GM20000 (cell line): ENCODE measurements around the gene OR52B4.
"Not testable (repeated sequence)": the region's sequence is repeated elsewhere in the genome, so short reads cannot be mapped to it uniquely, and the experiment has no call there.

Experiments
- DNase-seq: peaks from one replicate; pipeline ENCODE4 v3.0.0; 2012; ENCODE audit warnings: low spot score
- TF ChIP-seq, protein P1 (sequence below): IDR thresholded peaks from 2 replicates; pipeline ENCODE4 v1.5.1; 2012; ENCODE audit warnings: mild to moderate bottlenecking, control low read depth; ENCODE audit errors: extremely low read depth, missing control alignments

Gene OR52B4

DNA sequence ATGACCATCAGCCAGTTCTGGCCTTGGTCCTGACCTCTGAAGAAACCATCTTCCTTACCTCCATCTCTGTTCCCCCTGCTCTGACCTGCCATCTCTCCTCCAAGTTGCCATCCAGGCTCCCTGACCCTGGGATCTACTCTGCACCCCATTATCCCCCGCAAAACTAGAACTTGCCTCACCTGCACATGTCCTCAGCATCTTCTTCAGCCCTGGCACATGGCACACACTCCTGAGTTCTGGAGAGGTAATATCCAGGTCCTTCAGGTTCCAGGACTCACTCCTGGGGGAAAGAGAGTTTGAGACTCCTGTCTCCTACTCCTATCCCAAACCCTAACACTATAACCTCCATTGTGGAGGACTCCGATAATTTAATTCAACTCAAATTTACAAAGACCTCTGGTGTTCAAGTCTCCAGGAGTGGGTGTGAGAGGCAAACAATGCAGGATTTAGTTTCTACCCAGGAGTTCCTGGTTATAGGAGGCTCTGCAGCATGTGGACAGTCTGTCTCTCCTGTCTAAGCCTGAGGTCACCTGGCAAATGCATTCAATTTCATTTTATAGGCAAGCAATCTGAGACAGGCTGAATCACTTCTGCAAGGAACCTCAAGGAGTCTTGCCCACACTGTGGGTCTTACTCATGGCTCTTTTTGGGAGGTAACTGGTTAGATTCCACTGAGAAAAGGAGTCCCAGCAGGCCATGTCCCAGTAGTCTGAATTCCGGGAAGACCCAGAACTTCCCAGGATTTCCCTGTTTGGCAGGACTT is 18.0 kb upstream of the OR52B4 start:
- TF ChIP-seq, protein P1, sequence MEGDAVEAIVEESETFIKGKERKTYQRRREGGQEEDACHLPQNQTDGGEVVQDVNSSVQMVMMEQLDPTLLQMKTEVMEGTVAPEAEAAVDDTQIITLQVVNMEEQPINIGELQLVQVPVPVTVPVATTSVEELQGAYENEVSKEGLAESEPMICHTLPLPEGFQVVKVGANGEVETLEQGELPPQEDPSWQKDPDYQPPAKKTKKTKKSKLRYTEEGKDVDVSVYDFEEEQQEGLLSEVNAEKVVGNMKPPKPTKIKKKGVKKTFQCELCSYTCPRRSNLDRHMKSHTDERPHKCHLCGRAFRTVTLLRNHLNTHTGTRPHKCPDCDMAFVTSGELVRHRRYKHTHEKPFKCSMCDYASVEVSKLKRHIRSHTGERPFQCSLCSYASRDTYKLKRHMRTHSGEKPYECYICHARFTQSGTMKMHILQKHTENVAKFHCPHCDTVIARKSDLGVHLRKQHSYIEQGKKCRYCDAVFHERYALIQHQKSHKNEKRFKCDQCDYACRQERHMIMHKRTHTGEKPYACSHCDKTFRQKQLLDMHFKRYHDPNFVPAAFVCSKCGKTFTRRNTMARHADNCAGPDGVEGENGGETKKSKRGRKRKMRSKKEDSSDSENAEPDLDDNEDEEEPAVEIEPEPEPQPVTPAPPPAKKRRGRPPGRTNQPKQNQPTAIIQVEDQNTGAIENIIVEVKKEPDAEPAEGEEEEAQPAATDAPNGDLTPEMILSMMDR, result no peak
- DNase-seq, result no peak

DNA sequence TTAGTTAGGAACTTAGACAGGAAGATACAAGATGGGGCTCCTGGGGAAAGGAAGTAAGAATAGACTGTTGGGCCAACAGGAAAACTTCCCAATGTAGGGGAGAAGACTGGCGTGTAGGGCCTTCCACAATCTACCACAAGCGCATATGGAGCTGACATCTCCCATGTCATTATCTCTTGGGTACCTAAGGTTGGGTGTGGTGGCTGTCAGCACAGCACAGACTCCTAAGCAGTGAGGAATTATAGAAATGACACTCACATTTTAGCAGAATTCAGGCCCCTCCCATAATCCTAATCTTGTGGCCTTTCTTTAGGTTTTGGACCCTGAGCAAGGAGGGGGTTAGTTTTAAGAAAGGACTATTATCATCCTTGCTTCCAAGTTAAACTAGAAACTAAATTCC is 13.7 kb upstream of the OR52B4 start:
- TF ChIP-seq, protein P1, result no peak

DNA sequence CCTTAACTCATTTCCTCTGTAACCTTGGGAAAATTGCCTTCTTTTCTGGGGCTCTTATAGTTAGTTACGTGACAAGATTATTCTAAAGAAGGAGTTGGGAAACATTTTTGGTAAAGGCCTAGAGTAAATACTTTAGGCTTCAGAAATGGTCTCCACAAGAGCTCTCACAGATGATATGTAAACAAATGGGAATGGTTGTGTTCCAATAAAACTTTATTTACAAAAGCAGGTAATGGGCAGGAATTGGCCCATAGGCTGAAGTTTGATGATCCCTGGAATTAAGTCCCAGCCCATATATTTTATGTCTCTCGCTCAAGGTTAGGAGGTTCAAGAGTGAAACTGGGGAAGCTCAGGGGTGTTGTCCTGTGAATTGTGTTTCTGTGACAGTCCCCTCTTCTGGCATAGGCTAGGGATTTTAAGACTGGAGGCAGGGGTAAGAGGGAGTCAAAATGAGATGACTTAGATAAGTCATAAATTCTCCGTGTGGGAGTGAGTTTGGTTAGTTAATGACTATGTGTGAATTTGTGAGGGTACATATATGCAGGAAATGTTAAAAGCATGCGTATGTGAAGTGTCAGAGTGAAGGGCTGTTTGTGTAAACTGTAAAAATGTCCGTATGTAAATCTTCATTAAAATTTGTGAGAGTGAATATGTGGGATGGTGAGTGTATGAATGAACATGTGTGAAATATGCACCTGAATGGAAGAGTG is 7.4 kb upstream of the OR52B4 start:
- DNase-seq, result no peak
- TF ChIP-seq, protein P1, result no peak

More for the DNA sequence above, 13.7 kb upstream of the OR52B4 start:
- DNase-seq, result no peak

DNA sequence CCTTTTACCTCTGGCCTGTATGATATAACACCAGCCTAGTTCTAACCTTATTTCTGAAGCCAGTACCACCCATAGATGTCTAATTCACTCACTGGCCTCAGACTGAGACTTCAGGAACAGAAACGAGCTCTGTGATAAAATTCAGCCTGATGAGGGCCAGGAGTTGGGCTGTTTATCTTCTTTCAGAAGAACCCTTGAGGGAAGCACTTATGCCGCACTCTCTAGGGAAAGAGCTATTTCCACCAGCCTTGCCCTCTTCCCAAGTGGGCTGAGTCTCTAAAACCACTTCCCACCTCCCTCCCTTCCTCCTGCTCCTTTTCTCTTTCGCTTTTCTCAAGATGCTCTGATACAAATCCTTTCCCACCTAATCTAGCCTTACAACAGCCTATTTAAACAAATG is 2.0 kb upstream of the OR52B4 start:
- TF ChIP-seq, protein P1, result no peak
- no peak for DNase-seq

DNA sequence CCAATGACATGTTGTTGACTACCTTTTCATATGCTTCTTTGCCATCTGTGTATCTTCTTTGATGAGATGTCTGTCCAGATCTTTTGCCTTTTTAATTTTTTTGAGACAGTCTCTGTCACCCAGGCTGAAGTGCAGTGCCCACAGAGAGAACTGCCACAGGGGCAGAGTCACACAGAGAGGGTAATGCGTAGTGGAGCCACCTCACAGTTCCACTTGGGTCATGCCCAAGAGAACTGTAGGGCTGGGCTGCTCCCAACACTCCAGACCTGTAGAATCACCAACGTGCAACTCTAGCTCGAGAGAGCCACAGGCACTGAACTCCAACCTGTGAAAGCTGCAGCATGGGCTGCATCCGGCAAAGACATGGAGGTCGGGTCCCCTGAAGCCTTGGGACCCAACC is 20.0 kb downstream of the OR52B4 start:
- DNase-seq, result not testable (repeated sequence)

DNA sequence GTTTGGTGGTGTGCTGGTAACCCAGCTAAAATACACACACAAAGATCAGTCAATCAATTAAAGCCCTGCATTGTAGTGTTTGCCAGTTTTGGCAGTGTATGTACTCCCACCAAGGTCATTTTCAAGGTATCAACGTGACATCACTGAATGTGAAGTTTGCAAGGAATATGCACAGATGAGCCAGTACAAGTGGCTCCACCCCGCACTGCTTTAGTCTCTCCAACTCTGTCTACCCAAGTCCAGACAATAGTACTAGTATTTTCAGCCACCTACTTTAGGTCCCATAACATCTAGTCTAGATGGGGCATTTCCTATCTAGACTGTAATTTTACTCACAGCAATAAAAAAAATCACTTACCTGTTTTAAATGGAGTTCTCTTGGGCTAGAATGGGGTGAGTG is 22.8 kb downstream of the OR52B4 start:
- DNase-seq, result peak; percentile 0

DNA sequence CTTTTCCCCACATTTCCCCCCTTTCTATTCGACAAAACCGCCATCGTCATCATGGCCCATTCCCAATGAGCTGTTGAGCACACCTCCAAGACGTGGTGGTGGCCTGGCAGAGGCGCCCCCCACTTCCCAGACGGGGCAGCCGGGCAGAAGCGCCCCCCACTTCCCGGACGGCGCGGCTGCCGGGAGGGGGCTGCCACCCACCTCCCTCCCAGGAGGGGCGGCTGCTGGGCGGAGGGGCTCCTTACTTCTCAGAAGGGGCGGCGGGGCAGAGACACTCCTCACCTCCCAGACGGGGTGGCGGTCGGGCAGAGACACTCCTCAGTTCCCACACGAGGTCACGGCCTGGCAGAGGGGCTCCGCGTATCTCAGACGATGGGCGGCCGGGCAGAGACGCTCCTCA is 33.8 kb downstream of the OR52B4 start:
- DNase-seq, result not testable (repeated sequence)
